Naive thymus-derived CD4-positive, alpha-beta T cell (primary cell): ENCODE measurements around the gene NUP153. TPM values are rescaled to one million over a fixed set of nuclear protein-coding genes. Genes with fewer than 3 reads are reported as not detected.

ENCODE experiments used
- ATAC-seq: fragments of 150-1000 bp; cut with Tn5 transposase; 2 replicates; pipeline ENCODE4 v1.10.0; 2021; ENCODE audit warnings: mild to moderate bottlenecking, moderate library complexity
- CTCF ChIA-PET: fragments of 350-600 bp; sonication (Branson Sonifier 250); formaldehyde crosslinking; loops from one replicate; lab custom pipeline; 2021; ENCODE audit warnings: antibody characterized with exemption; lab: Charles Lee
- POLR2A ChIA-PET: fragments of 350-600 bp; sonication (Branson Sonifier 250); formaldehyde crosslinking; loops from one replicate; lab custom pipeline; 2021; ENCODE audit warnings: antibody characterized with exemption, inconsistent platforms; lab: Charles Lee
- DNase-seq, 9 donors: peaks; one replicate each; pipeline versions ENCODE4 v3.0.0 to v3.0.0-alpha.2; 2020 to 2022; ENCODE audit warnings: mixed read lengths in 1 of 9
- H3K27ac ChIP-seq: one replicate; pipeline ENCODE4 v1.7.0; 2013; ENCODE audit warnings: mild to moderate bottlenecking, low read depth, low read length, moderate library complexity
- H3K27me3 ChIP-seq, 2 donors: one replicate each; pipeline ENCODE4 v1.7.0; 2013; ENCODE audit warnings: low read length in 2 of 2, mild to moderate bottlenecking in 2 of 2, moderate library complexity in 2 of 2; ENCODE audit not compliant: control insufficient read depth in 2 of 2, insufficient read depth in 2 of 2
- H3K36me3 ChIP-seq, 3 experiments: 1 replicate in 2 of 3; 2 replicates in 1 of 3; pipeline ENCODE4 v1.7.0; 2013; ENCODE audit warnings: low read length in 3 of 3, mild to moderate bottlenecking in 3 of 3, moderate library complexity in 1 of 3; ENCODE audit not compliant: insufficient read depth in 3 of 3, control insufficient read depth in 2 of 3
- H3K4me1 ChIP-seq, 2 donors: one replicate each; pipeline ENCODE4 v1.7.0; 2013; ENCODE audit warnings: low read length in 2 of 2, mild to moderate bottlenecking in 2 of 2, moderate library complexity in 1 of 2; ENCODE audit not compliant: control insufficient read depth in 2 of 2, insufficient read depth in 2 of 2
- H3K4me3 ChIP-seq: 2 replicates; pipeline ENCODE4 v1.7.0; 2013; ENCODE audit warnings: mild to moderate bottlenecking, low read length
- H3K9me3 ChIP-seq, 3 experiments: 1 replicate in 2 of 3; 2 replicates in 1 of 3; pipeline ENCODE4 v1.7.0; 2013; ENCODE audit warnings: low read length in 3 of 3; ENCODE audit not compliant: control insufficient read depth in 2 of 3
- H3K27ac Mint-ChIP-seq, 9 donors: one replicate each; pipeline ENCODE4 v1.8.0; 2020 to 2022; ENCODE audit warnings: mixed read lengths in 9 of 9, mild to moderate bottlenecking in 8 of 9, moderate library complexity in 5 of 9, inconsistent platforms in 2 of 9
- H3K27me3 Mint-ChIP-seq, 5 donors: one replicate each; pipeline ENCODE4 v1.8.0; 2021 to 2022; ENCODE audit warnings: mixed read lengths in 5 of 5, mild to moderate bottlenecking in 1 of 5
- H3K36me3 Mint-ChIP-seq, 5 donors: one replicate each; pipeline ENCODE4 v1.8.0; 2020 to 2022; ENCODE audit warnings: mixed read lengths in 5 of 5, mild to moderate bottlenecking in 3 of 5, inconsistent platforms in 1 of 5
- H3K4me1 Mint-ChIP-seq, 7 donors: one replicate each; pipeline ENCODE4 v1.8.0; 2020 to 2022; ENCODE audit warnings: mixed read lengths in 7 of 7, mild to moderate bottlenecking in 3 of 7, inconsistent platforms in 1 of 7
- H3K4me3 Mint-ChIP-seq, 10 donors: one replicate each; pipeline ENCODE4 v1.8.0; 2020 to 2022; ENCODE audit warnings: mild to moderate bottlenecking in 10 of 10, mixed read lengths in 10 of 10, moderate library complexity in 6 of 10, inconsistent platforms in 2 of 10
- H3K9me3 Mint-ChIP-seq, 11 donors: one replicate each; pipeline ENCODE4 v1.8.0; 2020 to 2022; ENCODE audit warnings: mixed read lengths in 11 of 11, mild to moderate bottlenecking in 4 of 11, inconsistent platforms in 1 of 11, moderate library complexity in 1 of 11
- intact Hi-C, 2 donors: fragments of 100-400 bp; cut with micrococcal nuclease; formaldehyde crosslinking; loops; one replicate each; pipeline ENCODE4 v1.15.1; 2023
- polyA plus RNA-seq, 2 donors: library from polyadenylated mRNA; unstranded; fragments of 300-500 nt; fragmentation: Illumina TruSeq; gene quantifications; one replicate each; pipeline ENCODE4 v1.2.3, GENCODE V29; 2021
- total RNA-seq, 6 experiments: library from RNA in 5 of 6; stranded (reverse) in 5 of 6; gene quantifications; 1 replicate in 5 of 6; 2 replicates in 1 of 6; pipeline ENCODE4 v1.2.3 and lab custom pipeline; 2021 to 2026

NUP153 gene
- total and polyA plus RNA-seq, 7 experiments from 2014 or later: 2.5 to 90.9 (median 48.7) TPM

- Histone ChIP-seq H3K4me3 (peak overlapping the region; percentile 94), H3K4me1 (peaks cover 24 to 29% of the 10 kb centered on the region in 2 donors), H3K36me3 (peaks cover 0 to 7% (median 0%) of the 10 kb centered on the region in 3 experiments), H3K27ac (peak overlapping the region; percentile 100), H3K9me3 (no peaks in the 10 kb centered on the region), H3K27me3 (no peaks in the 10 kb centered on the region)
- CTCF ChIA-PET: interaction anchor here (0.8 to 1.5 kb wide), 2 partner anchors 98 to 105 kb away, joined by 3 to 5 read pairs; partner anchors contain the start of gene FAM8A1
- H3K4me3 Mint-ChIP-seq: peak overlapping the region; percentile 86 to 97 (median 94)
- POLR2A ChIA-PET: interaction anchor here (0.8 to 2.6 kb wide), 6 partner anchors 11 to 450 kb away, joined by 3 to 44 read pairs (median 4); partner anchors contain the start of genes FAM8A1, KDM1B and TPMT
- ATAC-seq: peak; percentile 74
- H3K4me1 Mint-ChIP-seq: peaks cover 13 to 57% (median 42%) of the 10 kb centered on the region in 7 donors
- peaks cover 0 to 3% (median 0%) of the 10 kb centered on the region in 11 donors for H3K9me3 Mint-ChIP-seq
- peaks cover 0 to 25% (median 0%) of the 10 kb centered on the region in 5 donors for H3K36me3 Mint-ChIP-seq
- DNase-seq: peak; percentile 69 to 89 (median 78)
- peak overlapping the region; percentile 92 to 98 (median 95) for H3K27ac Mint-ChIP-seq
- intact Hi-C loops: loop anchor here (1.0 to 10.0 kb wide), 15 partner anchors 34 to 1571 kb away; partner anchors contain the start of genes ATXN1 (in 2 of the 2), FAM8A1 (in 2 of the 2), KDM1B (in 2 of the 2) and TPMT (in 2 of the 2)
- peaks cover 0 to 2% (median 0%) of the 10 kb centered on the region in 5 donors for H3K27me3 Mint-ChIP-seq
Observed at GRCh38 chr6:17705778-17706579, 746 bp downstream of the NUP153 start.

- Mint-ChIP-seq H3K4me3 (peak overlapping the region; percentile 86 to 97 (median 94)), H3K27ac (peak overlapping the region; percentile 92 to 98 (median 95)), H3K27me3 (peaks cover 0 to 2% (median 0%) of the 10 kb centered on the region in 5 donors), H3K36me3 (peaks cover 0 to 24% (median 0%) of the 10 kb centered on the region in 5 donors), H3K9me3 (peaks cover 0 to 3% (median 0%) of the 10 kb centered on the region in 11 donors), H3K4me1 (peaks cover 13 to 63% (median 46%) of the 10 kb centered on the region in 7 donors)
- Histone ChIP-seq H3K4me1 (peaks cover 24 to 30% of the 10 kb centered on the region in 2 donors), H3K36me3 (peaks cover 0 to 7% (median 0%) of the 10 kb centered on the region in 3 experiments), H3K9me3 (no peaks in the 10 kb centered on the region), H3K27ac (peak overlapping the region; percentile 100), H3K27me3 (no peaks in the 10 kb centered on the region), H3K4me3 (peak overlapping the region; percentile 94)
- no peak for DNase-seq
- intact Hi-C loops: loop anchor here (5.0 to 10.0 kb wide), 7 partner anchors 33 to 1571 kb away; partner anchors contain the start of genes ATXN1 (in 1 of the 2) and RNF144B (in 1 of the 2)
- ChIA-PET POLR2A (interaction anchor here (2.6 kb wide), 1 partner anchor 105 kb away, joined by 44 read pairs; the partner anchor contains the start of gene FAM8A1), CTCF (interaction anchor here (0.8 kb wide), 1 partner anchor 97 kb away, joined by 3 read pairs; no protein-coding TSS in a partner anchor)
- no peak for ATAC-seq
Observed at GRCh38 chr6:17705428-17705777, 1.3 kb downstream of the NUP153 start.

- Histone ChIP-seq H3K4me3 (no peak overlapping the region), H3K27ac (no peak overlapping the region), H3K36me3 (peaks cover 0 to 7% (median 0%) of the 10 kb centered on the region in 3 experiments), H3K27me3 (no peaks in the 10 kb centered on the region), H3K4me1 (peaks cover 28 to 33% of the 10 kb centered on the region in 2 donors), H3K9me3 (no peaks in the 10 kb centered on the region)
- intact Hi-C loops: loop anchor here (5.0 to 10.0 kb wide), 3 partner anchors 48 to 1568 kb away; no protein-coding TSS in a partner anchor
- Mint-ChIP-seq H3K27ac (peak overlapping the region in 7 of 9 donors; percentile 51 to 86 (median 65)), H3K9me3 (peaks cover 0 to 3% (median 0%) of the 10 kb centered on the region in 11 donors), H3K36me3 (peaks cover 0 to 19% (median 0%) of the 10 kb centered on the region in 5 donors), H3K4me1 (peaks cover 13 to 75% (median 51%) of the 10 kb centered on the region in 7 donors), H3K27me3 (peaks cover 0 to 2% (median 0%) of the 10 kb centered on the region in 5 donors), H3K4me3 (peak overlapping the region; percentile 46 to 90 (median 79))
- POLR2A ChIA-PET: interaction anchor here (0.6 to 1.2 kb wide), 4 partner anchors 24 to 438 kb away, joined by 3 to 9 read pairs (median 4); no protein-coding TSS in a partner anchor
- peak in 4 of 9 donors; percentile 16 to 22 (median 16) for DNase-seq
- no peak for ATAC-seq
- CTCF ChIA-PET: interaction anchor here (0.6 to 1.5 kb wide), 4 partner anchors 28 to 503 kb away, joined by 3 to 4 read pairs (median 4); partner anchors contain the start of gene FAM8A1
Observed at GRCh38 chr6:17703256-17703694, 3.5 kb downstream of the NUP153 start.

- Mint-ChIP-seq H3K36me3 (peaks cover 0 to 20% (median 10%) of the 10 kb centered on the region in 5 donors), H3K27me3 (no peaks in the 10 kb centered on the region), H3K4me3 (peak overlapping the region in 7 of 10 donors; percentile 5 to 47 (median 29)), H3K9me3 (peaks cover 0 to 3% (median 0%) of the 10 kb centered on the region in 11 donors), H3K27ac (peak overlapping the region in 8 of 9 donors; percentile 43 to 86 (median 59)), H3K4me1 (peaks cover 21 to 81% (median 57%) of the 10 kb centered on the region in 7 donors)
- H3K27me3 ChIP-seq: no peaks in the 10 kb centered on the region
- H3K4me3 ChIP-seq: no peak overlapping the region
- no peaks in the 10 kb centered on the region for H3K36me3 ChIP-seq
- intact Hi-C loops: loop anchor here (2.0 to 10.0 kb wide), 4 partner anchors 16 to 1566 kb away; no protein-coding TSS in a partner anchor
- ATAC-seq: no peak
- no peak for DNase-seq
- ChIA-PET POLR2A (interaction anchor here (0.6 to 2.0 kb wide), 3 partner anchors 9 to 100 kb away, joined by 4 to 10 read pairs (median 5); partner anchors contain the start of gene FAM8A1), CTCF (interaction anchor here (0.6 to 1.8 kb wide), 5 partner anchors 9 to 1858 kb away, joined by 3 to 9 read pairs (median 3); no protein-coding TSS in a partner anchor)
- peaks cover 28% of the 10 kb centered on the region in 2 donors for H3K4me1 ChIP-seq
- H3K27ac ChIP-seq: peak overlapping the region; percentile 29
- H3K9me3 ChIP-seq: no peaks in the 10 kb centered on the region
Observed at GRCh38 chr6:17700421-17701416, 6.0 kb downstream of the NUP153 start.

GRCh38 chr6:17691925-17692538 lies 14.7 kb downstream of the NUP153 start:
- peaks cover 0 to 3% (median 0%) of the 10 kb centered on the region in 11 donors for H3K9me3 Mint-ChIP-seq
- intact Hi-C loops: no loop called here
- Histone ChIP-seq H3K27me3 (no peaks in the 10 kb centered on the region), H3K27ac (no peak overlapping the region), H3K4me1 (peaks cover 0 to 8% of the 10 kb centered on the region in 2 donors), H3K36me3 (peaks cover 0 to 13% (median 12%) of the 10 kb centered on the region in 3 experiments), H3K9me3 (no peaks in the 10 kb centered on the region), H3K4me3 (no peak overlapping the region)
- POLR2A ChIA-PET: interaction anchor here (1.1 kb wide), 1 partner anchor 9 kb away, joined by 5 read pairs; no protein-coding TSS in a partner anchor
- H3K4me3 Mint-ChIP-seq: peak overlapping the region in 6 of 10 donors; percentile 26 to 44 (median 32)
- H3K4me1 Mint-ChIP-seq: peaks cover 41 to 90% (median 71%) of the 10 kb centered on the region in 7 donors
- no peak for DNase-seq
- peaks cover 0 to 21% (median 17%) of the 10 kb centered on the region in 5 donors for H3K36me3 Mint-ChIP-seq
- no peak for ATAC-seq
- H3K27me3 Mint-ChIP-seq: no peaks in the 10 kb centered on the region
- peak overlapping the region; percentile 2 to 75 (median 31) for H3K27ac Mint-ChIP-seq
- CTCF ChIA-PET: interaction anchor here (0.9 kb wide), 1 partner anchor 8 kb away, joined by 3 read pairs; no protein-coding TSS in a partner anchor
